Stimulated activated naive CD8-positive, alpha-beta T cell treated with anti-CD3 and anti-CD28 coated beads, Interleukin-15, Interleukin-2, amounts not matched to agents 100 U/mL and 50 U/mL, for 24 hours (primary cell): ENCODE results near the gene PPAN.

ENCODE experiments used
- ATAC-seq: fragments of 150-1000 bp; cut with Tn5 transposase; one replicate; pipeline ENCODE4 v1.10.0; 2021
- DNase-seq: peaks from one replicate; pipeline ENCODE4 v3.0.0; 2021

PPAN gene

DNA sequence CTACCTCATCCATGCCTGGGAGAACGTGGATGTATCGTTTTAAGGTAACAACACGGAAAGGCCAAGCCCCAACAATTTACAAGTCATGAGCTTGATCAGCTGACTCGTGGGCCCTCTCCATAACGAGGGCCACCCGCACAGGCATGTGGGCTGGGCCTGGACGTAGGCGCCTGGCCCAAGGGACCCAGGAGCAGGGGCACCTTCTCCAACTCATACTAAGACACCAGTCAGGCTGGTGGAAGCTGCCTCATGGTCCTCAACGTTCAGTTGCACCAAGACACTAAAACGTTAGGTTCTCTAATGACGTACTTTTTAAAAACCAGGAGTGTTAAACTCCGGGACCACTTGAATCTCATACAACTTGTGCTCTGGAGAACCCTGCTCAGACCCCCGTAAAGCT lies 35.3 kb downstream of the PPAN start:
- DNase-seq: no peak
- ATAC-seq: no peak

DNA sequence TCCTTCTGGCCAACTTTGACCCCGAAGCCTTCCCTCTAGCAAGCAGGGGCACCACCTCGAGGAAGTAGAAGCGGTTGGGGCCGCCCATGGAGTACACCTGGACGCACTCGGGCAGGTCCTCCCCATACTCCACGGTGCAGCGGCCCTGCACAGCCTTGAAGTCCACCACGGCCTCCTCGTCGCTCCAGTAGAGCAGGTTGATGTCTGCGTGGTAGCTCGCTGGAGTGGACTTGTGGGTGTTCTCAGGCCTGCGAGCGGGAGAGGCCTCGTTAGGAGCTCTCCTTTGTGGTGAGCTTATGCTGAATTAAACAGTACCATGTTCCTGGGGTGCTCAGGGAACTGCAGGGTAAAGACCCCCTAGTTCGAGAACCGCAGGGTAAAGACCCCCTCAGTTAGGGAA lies 35.8 kb downstream of the PPAN start:
- DNase-seq (no peak), ATAC-seq (no peak)

GRCh38 chr19:10142701-10143375 lies 36.7 kb downstream of the PPAN start:
- ATAC-seq: peak; percentile 21
- no peak for DNase-seq

DNA sequence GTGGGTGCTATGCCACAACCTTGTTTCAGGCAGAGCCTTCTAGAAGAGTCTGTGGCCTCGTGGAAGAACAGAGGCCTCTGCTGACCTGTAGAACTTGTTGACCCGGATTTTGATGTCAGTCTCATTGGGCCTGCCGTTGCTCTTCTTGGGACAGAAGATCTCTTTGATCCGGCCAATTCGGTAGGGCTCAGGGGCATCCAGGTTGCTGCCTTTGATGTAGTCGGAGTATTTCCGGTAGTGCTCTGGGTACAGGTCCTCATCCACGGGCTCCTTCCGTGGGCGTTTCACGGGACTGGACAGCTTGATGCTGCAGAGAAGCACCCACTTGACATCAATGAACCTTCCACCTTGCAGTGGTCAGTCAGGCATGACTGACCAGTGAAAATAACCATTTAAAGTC lies 37.5 kb downstream of the PPAN start:
- no peak for ATAC-seq
- DNase-seq: no peak

- ATAC-seq: no peak
- DNase-seq: no peak
Observed at GRCh38 chr19:10144361-10144760, 38.2 kb downstream of the PPAN start.

- ATAC-seq (peak; percentile 34), DNase-seq (no peak)
Observed at GRCh38 chr19:10145031-10145430, 38.9 kb downstream of the PPAN start.

GRCh38 chr19:10146142-10146541 lies 40.0 kb downstream of the PPAN start:
- ATAC-seq (no peak), DNase-seq (no peak)

- DNase-seq (no peak), ATAC-seq (no peak)
Observed at GRCh38 chr19:10149427-10149826, 43.3 kb downstream of the PPAN start.

DNA sequence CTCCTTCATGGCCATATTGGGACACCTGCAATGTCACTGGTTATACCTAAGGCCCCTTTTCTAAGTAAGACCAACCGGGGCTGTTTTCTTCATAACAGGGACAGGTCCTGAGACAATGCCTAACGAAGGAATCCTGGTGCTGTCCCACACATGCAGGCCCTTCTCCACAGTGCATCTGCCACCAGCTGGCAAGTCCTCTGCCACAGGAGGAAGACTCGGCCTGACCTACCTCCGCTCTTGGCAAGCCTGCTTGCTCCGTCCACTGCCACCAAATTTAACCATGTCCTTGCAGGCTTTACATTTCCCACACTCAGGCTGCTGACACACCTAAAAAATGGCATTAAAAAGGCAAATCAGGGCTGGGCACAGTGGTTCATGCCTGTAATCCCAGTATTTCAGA lies 45.4 kb downstream of the PPAN start:
- no peak for DNase-seq
- no peak for ATAC-seq

GRCh38 chr19:10152100-10152499 lies 45.9 kb downstream of the PPAN start:
- DNase-seq (no peak), ATAC-seq (no peak)

DNA sequence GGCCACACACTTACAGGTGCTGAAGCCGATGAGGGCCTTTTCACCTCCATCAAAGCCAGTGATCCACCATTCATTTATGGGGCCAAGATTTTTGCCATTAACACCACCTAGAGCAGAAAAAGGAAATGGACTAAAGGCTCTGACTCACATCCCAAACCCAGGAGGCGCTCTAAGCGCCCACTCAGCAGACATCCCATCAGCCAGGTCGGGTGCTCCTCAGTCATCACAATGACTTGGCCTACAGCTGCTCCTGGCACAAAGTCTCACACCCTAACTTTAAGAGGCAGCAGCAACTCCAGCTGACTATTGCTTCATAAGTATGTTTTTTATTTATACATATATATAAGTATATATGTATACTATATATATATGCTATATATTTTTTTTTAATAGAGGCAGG lies 49.7 kb downstream of the PPAN start:
- ATAC-seq (no peak), DNase-seq (no peak)

DNA sequence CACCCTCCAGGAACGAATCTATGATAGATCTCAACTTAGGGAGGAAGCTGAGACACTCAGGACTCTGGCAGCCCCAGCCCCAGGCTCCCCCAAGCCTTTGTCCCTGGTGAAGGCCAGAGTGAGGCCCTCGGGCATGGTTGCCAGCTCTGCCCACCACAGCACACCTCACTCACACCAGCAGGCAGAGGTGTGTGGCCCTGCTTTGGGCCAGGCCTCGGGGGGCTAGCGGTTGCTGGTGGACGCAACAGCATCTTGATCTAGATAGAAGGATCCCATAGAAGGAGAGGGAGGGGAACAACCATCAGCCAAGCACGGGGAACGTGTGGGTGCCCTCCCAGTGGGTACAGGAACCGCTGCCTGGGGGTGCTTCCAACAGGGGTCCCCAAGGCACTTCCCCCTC lies 51.9 kb downstream of the PPAN start:
- ATAC-seq (no peak), DNase-seq (no peak)

DNA sequence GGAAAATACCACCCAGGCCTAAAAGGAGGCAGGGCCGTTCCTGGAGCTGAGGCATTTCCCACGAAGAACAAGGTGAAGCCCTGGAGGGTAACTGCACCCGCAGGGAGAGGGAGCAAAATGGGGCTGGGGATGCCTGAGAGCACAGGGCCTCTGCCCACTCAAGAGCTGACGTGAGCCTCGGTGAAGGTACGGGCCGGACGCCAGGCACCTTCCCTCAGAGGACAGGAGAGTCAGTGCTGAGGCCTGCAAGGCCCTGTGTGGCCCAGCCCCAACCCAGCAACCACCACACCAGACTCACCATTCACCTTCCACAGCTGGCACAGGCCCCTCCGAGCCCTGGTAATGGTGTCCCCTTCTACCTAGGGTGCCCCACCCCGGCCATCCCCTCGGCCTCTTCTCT lies 52.3 kb downstream of the PPAN start:
- ATAC-seq: peak; percentile 38
- no peak for DNase-seq

DNA sequence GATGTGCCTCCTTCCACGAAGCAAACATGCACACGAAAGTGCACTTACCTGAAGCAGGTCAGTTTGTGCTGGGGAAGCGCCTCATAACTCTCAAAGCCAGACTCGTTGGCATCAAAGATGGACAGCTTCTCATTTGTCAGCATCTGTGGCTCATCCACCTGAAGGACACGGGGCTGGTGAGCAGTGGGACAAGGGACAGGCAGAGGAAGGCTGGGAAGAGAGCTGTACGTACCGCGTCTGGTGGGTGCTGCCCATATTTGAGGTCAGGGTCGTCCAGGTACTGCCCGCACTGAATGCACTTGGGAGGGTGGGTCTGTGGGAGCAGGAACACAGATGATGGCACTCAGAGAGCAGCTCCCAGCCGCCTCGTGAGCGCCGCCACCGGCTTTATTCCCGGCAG lies 53.4 kb downstream of the PPAN start:
- DNase-seq (no peak), ATAC-seq (no peak)
